ENCODE measurements around the gene C1QTNF12. TPM values are rescaled to one million over a fixed set of nuclear protein-coding genes. Genes with fewer than 3 reads are reported as not detected.

C1QTNF12 gene
- total and polyA plus RNA-seq, 2 experiments from 2014 or later = 4.1 to 4.2 TPM

GRCh38 chr1:1272341-1273208, 26.1 kb upstream of the C1QTNF12 start:
- 0 out of 2 replicates have a peak, but pooled peaks cover 4% of the 10 kb centered on the region for H3F3A ChIP-seq (replicated peaks; ENCODE audit: low read depth)
- no peaks in the 10 kb centered on the region for H3K9me2 ChIP-seq (ENCODE audit: insufficient read depth)
- ATAC-seq (no peak), DNase-seq (ENCODE audit: low spot score) (no peak)
- Mint-ChIP-seq H3K27ac (peak overlapping the region; percentile 82), H3K4me3 (peak overlapping the region; percentile 88), H3K36me3 (ENCODE audit: low read depth) (peaks cover 16% of the 10 kb centered on the region; the same call in 2 of the 3 replicates), H3K4me1 (peaks cover 25% of the 10 kb centered on the region), H3K9me3 (peaks cover 3% of the 10 kb centered on the region; the same call in 1 of the 3 replicates), H3K27me3 (ENCODE audit: insufficient read depth, low read depth, poor library complexity) (peaks cover 9% of the 10 kb centered on the region)
- peak overlapping the region; percentile 92 for H3K4me2 ChIP-seq
- no peak for TF ChIP-seq NANOG (IDR thresholded peaks at IDR 0.05; ENCODE audit: borderline replicate concordance)
- no peak for TF ChIP-seq ZNF462 (CRISPR knock-in tag; IDR thresholded peaks at IDR 0.05)
- TF ChIP-seq JUNB (IDR thresholded peaks at IDR 0.05; ENCODE audit: unreplicated experiment) = no peak
- TF ChIP-seq, protein P1, sequence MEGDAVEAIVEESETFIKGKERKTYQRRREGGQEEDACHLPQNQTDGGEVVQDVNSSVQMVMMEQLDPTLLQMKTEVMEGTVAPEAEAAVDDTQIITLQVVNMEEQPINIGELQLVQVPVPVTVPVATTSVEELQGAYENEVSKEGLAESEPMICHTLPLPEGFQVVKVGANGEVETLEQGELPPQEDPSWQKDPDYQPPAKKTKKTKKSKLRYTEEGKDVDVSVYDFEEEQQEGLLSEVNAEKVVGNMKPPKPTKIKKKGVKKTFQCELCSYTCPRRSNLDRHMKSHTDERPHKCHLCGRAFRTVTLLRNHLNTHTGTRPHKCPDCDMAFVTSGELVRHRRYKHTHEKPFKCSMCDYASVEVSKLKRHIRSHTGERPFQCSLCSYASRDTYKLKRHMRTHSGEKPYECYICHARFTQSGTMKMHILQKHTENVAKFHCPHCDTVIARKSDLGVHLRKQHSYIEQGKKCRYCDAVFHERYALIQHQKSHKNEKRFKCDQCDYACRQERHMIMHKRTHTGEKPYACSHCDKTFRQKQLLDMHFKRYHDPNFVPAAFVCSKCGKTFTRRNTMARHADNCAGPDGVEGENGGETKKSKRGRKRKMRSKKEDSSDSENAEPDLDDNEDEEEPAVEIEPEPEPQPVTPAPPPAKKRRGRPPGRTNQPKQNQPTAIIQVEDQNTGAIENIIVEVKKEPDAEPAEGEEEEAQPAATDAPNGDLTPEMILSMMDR (conservative IDR thresholded peaks at IDR 0.05; ENCODE audit: low read depth in 2 of 2) = no peak
- no peak for TF ChIP-seq CREB1 (CRISPR knock-in tag; IDR thresholded peaks at IDR 0.05; ENCODE audit: low read depth)
- TF ChIP-seq ZNF331 (CRISPR knock-in tag; IDR thresholded peaks at IDR 0.05; ENCODE audit: low read depth) = no peak
- no peak for TF ChIP-seq POLR2AphosphoS5 (IDR thresholded peaks at IDR 0.05; ENCODE audit: low read depth)
- TF ChIP-seq STAT1 (IDR thresholded peaks at IDR 0.05; ENCODE audit: unreplicated experiment) = no peak
- H3K4me3 ChIP-seq = peak overlapping the region; percentile 90
- no peak overlapping the region for H2AFZ ChIP-seq
- peaks cover 18% of the 10 kb centered on the region for H4K20me1 ChIP-seq (replicated peaks; ENCODE audit: insufficient read depth)
- H3K4me1 ChIP-seq (ENCODE audit: insufficient read depth) = no peaks in the 10 kb centered on the region; the same call in 1 of the 2 replicates
- H3K27me3 ChIP-seq (ENCODE audit: insufficient read depth) = no peaks in the 10 kb centered on the region
- H3K27ac ChIP-seq (ENCODE audit: low read depth) = no peak overlapping the region
- peaks cover 40% of the 10 kb centered on the region for H3K79me2 ChIP-seq (replicated peaks; ENCODE audit: insufficient read depth)
- H3K36me3 ChIP-seq (ENCODE audit: insufficient read depth) = no peaks in the 10 kb centered on the region
